Measurements from ENCODE around the gene CDON.

- no peak for TF ChIP-seq RAD21 (IDR thresholded peaks at IDR 0.05; ENCODE audit: low read depth)
- no peak for TF ChIP-seq USF1 (IDR thresholded peaks at IDR 0.05)
- no peak for TF ChIP-seq YY1 (IDR thresholded peaks at IDR 0.05; ENCODE audit: low read depth)
- TF ChIP-seq REST (IDR thresholded peaks at IDR 0.05; ENCODE audit: low read depth) = no peak
- no peak for TF ChIP-seq EP300 (IDR thresholded peaks at IDR 0.05; ENCODE audit: borderline replicate concordance)
- no peak for TF ChIP-seq EGR1 (IDR thresholded peaks at IDR 0.05)
- TF ChIP-seq TAF1 (IDR thresholded peaks at IDR 0.05; ENCODE audit: low read depth) = no peak
- TF ChIP-seq TCF12 (IDR thresholded peaks at IDR 0.05; ENCODE audit: low read depth) = no peak
- TF ChIP-seq MAX (IDR thresholded peaks at IDR 0.05) = no peak
These were observed 114.2 kb downstream of the CDON start for GRCh38 chr11:125948278-125949051.

Data from Ishikawa (cell line).